ENCODE measurements around the gene EHD4.

EHD4 gene

DNA sequence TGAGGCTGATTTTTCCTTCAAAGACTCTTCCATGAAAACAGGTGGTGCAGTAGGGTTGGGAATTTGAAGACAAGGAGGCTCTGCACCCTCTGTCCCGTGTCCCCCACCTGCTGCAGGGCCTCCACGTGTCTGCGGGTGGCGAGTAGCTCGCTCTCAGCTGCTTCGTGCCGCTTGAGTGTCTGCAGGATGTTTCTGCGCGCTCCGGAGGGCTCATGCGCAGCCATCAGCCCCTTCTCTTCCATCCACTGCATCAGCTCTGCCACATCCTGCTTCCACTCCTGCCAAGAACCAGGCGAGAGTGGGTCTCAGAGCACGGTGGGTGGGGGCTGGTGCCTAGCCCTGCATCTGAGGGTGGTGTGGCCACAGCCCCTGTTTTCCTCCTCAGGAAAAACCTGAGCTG is 96.3 kb downstream of the EHD4 start:
- no peak for FAIRE-seq

- FAIRE-seq = no peak
Observed at GRCh38 chr15:41874736-41875135, 97.6 kb downstream of the EHD4 start.

DNA sequence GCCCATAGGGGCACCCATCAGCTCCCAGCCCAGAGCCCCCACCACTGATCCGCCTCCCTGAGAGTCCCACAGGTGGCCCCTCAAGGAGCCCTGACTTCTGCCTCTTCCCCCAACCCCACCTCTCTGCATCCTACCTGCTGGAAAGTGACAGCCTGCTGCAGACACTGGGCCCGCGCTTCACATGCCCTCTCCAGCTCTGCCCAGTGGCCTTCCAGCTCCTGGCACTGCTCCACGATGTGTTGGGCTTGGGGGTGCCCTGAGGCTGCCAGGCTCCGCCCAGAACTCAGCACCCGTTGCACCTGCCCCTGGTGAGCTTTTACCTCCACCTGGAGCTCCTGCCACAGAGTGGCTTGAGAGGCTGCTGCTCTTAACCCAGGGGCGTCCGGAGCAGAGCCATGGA is 98.6 kb downstream of the EHD4 start:
- FAIRE-seq = no peak

DNA sequence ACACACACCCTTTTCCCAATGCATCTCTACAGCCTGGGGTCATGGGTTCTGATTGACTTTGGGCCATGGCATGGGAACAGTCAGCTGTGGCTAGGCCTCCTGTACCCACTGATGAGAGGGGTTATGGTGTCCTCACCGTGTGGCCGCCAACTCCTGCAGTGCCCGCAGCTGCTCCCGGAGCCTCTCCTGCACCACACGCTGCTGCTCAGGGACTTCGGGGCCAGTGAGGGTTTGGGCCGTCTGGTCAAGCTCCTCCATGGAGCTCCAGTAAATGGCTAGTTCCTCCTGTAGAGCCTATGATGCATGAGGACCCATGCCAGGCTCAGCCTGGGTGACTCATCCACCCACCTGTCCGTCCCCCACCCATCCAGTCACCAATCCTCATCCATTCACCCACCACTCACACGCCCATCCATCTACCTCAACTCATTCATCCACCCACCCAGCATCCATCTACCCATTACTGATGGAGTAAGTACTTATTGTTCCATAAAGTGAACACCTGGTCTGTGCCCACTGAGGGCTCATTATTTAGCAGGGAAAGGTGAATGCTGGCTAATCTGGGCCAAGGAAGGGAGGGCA is 100.1 kb downstream of the EHD4 start:
- FAIRE-seq = no peak

DNA sequence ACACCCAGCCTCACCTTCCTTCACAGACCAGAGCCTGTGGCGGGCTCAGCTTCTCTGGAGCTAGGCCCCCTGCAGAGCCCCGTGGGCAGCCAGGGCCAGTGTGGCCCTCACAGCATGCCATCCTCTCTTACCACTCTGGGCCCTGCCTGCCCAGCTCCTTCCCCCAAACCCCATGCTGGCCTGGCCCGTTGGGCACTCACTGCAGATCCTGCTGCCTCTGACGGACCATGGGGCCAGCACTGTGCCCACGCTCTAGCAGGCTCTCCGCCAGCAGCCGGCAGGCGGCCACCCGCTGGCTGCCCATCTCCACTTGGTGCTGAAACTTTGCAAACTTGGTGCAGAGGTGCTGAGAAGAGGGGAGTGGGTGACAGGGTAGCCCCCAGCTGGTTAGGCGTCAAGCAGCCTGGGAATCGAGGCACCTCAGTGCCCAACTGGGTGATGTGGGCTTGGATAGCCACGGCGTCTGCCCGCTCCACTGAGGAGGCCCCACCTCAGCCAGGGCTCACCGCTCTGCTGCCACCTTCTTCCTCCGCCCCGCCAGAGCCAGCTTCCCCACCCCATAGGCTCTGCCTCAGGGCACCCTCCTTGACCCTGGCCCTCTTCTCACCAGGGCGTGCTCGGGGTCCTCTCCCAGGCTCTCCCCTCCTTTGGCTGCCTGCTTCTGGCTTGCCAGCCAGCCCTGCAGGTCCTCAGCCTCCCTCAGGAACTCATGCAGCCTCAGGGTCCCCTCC is 101.0 kb downstream of the EHD4 start:
- FAIRE-seq = no peak

- no peak for FAIRE-seq
Observed at GRCh38 chr15:41870689-41871081, 101.7 kb downstream of the EHD4 start.

- no peak for FAIRE-seq
Observed at GRCh38 chr15:41869770-41870688, 102.3 kb downstream of the EHD4 start.

GRCh38 chr15:41868321-41868720 is 104.0 kb downstream of the EHD4 start:
- no peak for FAIRE-seq

- FAIRE-seq = no peak
Observed at GRCh38 chr15:41866872-41867579, 105.3 kb downstream of the EHD4 start.

GRCh38 chr15:41866263-41866703 is 106.1 kb downstream of the EHD4 start:
- FAIRE-seq = no peak

DNA sequence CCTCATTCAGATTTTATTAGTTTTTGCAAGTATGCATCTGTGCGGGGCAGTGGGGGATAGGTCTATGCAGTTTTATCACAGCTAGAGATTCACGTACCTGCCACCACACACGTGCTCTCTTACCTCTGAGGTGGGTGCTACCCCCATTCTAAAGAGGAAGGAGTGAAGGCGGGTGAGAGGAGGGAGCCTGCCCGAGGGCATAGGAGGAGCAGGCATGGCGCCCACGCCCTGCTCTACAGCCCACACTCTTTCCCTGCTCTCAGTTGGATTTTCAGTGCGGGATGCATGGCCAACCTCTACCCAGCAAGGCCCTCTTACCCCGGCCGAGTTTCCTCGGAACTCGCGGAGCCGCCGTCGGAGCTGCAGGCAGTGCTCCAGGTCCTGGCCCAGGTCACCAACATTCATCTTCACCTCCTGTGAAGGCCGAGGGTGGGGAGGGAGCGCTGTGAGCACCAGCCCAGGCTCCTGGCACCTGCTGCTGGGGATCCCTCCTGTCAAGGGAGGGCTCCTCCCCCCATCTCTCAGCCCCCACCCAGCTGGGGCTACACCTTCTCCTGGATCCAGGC is 106.8 kb downstream of the EHD4 start:
- no peak for FAIRE-seq

DNA sequence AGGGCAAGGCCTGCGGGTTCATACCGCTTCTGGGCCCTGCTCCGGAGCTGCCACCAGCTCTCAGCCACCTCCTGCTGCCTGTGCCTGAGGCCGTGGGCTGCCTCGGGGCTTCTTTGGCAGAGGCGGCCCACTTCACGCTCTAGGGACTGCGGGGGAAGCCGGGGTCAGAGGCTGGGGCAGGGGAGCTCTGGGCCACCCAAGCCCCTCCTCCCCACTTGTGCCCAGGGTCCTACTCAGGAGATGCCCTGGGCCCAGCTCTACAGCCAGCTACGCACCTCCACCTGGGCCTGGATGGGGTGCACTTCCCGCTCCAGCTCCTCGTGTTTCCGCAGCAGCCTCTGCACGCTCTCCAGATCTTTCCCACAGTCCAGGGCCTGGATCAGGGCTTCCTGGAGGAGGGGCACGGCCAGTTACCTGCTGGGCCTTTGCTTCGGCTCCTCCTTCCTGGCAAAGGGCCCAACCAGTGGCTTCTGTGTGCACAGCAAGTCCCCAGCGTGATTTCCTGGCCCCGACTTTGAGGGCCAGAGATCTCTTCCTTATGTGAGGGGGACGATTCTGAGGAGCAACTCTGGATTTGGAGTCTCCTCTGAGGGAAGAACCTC is 109.7 kb downstream of the EHD4 start:
- no peak for FAIRE-seq

- FAIRE-seq = no peak
Observed at GRCh38 chr15:41861736-41862356, 110.5 kb downstream of the EHD4 start.

DNA sequence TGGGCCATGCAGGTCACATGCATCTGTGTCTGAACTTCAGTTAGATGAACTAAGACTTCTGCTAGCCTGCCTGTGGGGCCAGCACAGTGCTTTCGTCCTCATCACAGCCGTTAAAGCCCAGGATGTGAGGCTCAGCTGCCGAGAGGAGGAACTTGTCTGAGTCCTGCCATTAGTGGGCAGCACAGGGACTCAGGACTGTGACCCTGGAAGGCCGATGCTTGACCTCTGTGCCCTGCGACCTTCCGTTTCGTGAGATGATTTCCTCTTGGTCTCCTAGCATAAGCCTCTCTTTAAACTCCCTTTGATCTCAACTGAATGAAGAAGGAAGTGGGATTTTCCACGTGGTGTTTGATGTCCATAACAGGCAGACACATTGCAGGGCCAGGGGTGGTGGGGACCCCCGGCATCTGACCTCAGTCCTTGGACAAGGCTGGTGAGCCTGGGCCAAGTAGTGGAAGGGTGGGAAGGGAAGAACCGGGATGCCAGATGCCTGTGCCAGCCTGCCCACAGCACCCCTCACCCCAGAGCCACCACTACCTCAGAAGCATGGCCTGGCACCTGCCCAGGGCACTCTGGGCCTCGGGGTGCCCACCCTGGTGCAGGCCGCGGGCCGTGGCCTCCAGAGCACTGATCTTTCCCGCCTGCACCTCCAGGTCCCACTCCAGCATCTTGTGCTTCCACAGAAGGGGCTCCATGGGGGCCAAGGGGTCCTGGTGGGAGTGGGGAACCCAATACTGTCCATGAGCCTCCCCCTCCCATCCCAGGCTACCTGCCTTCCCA is 112.1 kb downstream of the EHD4 start:
- no peak for FAIRE-seq

DNA sequence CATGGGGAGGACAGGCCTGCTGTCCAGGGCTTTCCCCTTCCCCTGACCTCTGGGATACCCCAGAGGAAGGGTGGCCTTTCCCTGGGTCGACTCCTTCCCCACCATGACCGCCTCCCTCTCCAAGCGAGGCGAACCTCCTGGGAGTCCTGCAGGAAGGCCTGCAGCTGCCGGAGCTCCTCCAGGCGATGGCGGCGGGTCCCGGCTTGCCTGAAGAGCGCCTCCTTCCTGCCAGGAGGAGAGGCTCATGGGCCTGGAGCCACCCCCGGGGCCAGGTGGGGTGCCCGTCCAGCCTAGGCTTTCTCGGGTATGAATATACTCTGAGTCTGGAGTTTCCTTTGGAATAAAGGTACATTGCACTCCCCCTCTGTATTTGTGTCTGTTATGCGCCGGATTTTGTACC is 113.6 kb downstream of the EHD4 start:
- FAIRE-seq = no peak

- no peak for FAIRE-seq
Observed at GRCh38 chr15:41857316-41857715, 115.0 kb downstream of the EHD4 start.

GRCh38 chr15:41856716-41857115 is 115.6 kb downstream of the EHD4 start:
- FAIRE-seq = no peak

- FAIRE-seq = no peak
Observed at GRCh38 chr15:41856262-41856661, 116.1 kb downstream of the EHD4 start.

DNA sequence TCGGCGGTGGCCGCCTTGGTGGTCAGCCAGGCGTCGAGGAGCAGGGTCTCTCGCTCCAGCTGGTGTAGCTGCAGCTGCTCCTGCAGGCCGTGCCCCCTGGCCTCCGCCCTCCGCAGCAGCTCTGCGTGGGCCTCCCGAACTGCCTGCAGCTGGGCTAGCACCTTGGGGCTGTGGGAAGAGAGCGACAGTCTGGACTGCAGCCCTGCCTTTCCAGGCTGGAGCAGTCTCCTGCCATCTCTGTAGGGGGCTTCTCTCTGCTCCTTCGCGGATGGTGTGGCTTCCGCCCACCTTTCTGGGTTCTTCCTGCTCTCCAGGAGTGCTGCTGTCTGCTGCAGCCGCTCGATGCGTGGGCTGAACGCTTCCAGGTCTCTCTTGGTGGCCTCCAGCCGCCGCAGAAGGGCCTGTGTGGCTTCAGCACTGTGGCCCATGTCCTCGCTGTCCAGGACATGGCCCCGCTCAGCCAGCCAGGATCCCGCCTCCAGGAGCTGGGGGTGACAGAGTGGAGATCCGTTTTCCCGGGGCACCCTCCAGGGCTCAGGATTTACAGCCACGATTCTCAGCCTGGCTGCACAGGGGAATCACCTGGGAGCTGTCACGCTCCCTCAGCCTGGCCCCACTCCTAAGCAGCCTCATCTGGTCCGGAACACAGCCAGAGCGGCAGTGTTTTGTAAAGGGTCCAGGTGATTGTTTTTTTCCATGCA is 116.9 kb downstream of the EHD4 start:
- no peak for FAIRE-seq

DNA sequence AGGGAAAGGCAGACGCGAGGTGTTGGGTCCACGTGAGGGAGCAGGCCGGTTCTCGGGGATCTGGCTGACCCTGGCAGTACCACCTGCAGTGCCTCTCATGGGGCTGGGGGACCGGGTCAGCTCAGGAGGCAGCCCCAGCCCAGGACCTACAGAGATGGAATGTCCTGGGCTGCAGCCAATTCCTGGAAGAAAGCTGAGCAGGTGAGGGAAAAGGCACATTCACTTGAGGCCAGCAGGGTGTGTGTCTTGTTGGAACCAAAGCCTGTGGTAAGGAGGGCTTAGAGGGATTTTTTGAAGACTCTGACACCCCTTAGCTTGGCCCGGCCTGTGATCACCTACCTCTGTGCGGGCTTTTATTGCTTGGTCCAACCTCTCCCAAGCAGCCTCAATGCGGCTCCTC is 117.9 kb downstream of the EHD4 start:
- FAIRE-seq = no peak

Measured in G401.6 (cell line).